Gastroesophageal sphincter (tissue), 3 donors: ENCODE data around the gene HESX1.

Experiments
- POLR2A ChIP-seq, 2 donors: fragments of 450-650 bp; IDR thresholded peaks; one replicate each; pipeline ENCODE4 v1.6.1; 2017; ENCODE audit warnings: antibody characterized with exemption in 2 of 2, mild to moderate bottlenecking in 2 of 2, moderate library complexity in 1 of 2
- POLR2AphosphoS5 ChIP-seq: sonication (generic); formaldehyde crosslinking; IDR thresholded peaks from one replicate; pipeline ENCODE4 v1.6.1; 2017; ENCODE audit warnings: antibody characterized with exemption
- TF ChIP-seq, protein P1 (sequence below), 4 experiments: fragments of 200-600 bp in 2 of 4; fragments of 450-650 bp in 2 of 4; sonication (generic) in 1 of 4; IDR thresholded peaks; one replicate each; pipeline ENCODE4 v1.5.1; 2017 to 2019; ENCODE audit warnings: antibody characterized with exemption in 4 of 4, mild to moderate bottlenecking in 2 of 4, moderate library complexity in 2 of 4

DNA sequence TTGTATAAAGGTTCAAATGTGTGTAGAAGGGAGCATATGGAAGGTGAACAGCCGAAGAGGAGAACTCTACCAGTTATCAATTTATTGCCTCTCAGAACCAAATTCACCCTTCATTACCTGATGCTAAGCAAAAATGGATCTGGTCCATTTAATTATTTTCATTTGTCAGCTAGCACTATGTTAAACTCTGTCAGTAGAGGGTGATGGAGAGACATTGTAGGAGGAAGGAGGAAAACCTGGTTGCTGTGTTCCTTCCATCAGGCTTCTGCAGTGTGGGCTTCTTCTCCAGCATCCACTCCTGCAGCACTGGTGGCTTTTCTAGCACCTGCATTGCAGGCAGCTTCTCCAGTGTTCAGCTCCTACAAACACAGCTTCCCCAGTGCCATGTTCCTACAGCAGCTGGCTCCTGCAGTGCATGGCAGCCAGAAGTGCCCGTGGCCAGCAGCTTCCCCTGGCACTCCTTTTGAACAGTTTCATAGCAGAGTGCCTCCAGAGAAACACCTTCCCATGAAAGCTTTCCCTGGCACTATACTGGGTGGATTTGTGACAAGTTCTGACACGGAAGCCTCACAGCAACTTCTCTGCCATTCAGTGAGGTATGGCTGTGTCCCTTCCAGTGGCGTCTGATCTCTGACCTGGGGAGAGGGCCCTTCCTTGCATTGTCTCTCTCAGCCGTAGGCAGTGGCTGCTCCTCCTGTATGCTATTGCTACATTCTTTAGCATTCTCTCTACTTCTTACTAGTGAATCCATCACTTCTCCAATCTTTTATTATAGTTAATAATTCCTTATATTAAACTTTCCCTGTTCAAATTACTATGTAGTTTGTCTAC lies 20.0 kb downstream of the HESX1 start:
- TF ChIP-seq, protein P1, sequence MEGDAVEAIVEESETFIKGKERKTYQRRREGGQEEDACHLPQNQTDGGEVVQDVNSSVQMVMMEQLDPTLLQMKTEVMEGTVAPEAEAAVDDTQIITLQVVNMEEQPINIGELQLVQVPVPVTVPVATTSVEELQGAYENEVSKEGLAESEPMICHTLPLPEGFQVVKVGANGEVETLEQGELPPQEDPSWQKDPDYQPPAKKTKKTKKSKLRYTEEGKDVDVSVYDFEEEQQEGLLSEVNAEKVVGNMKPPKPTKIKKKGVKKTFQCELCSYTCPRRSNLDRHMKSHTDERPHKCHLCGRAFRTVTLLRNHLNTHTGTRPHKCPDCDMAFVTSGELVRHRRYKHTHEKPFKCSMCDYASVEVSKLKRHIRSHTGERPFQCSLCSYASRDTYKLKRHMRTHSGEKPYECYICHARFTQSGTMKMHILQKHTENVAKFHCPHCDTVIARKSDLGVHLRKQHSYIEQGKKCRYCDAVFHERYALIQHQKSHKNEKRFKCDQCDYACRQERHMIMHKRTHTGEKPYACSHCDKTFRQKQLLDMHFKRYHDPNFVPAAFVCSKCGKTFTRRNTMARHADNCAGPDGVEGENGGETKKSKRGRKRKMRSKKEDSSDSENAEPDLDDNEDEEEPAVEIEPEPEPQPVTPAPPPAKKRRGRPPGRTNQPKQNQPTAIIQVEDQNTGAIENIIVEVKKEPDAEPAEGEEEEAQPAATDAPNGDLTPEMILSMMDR (IDR thresholded peaks at IDR 0.05): peak in 1 of 4 experiments; percentile 5
- no peak for TF ChIP-seq POLR2A (IDR thresholded peaks at IDR 0.05)
- TF ChIP-seq POLR2AphosphoS5: no peak
